GM19467 (cell line): ENCODE measurements around the gene TDRD9.

Source experiments
- ATAC-seq: cut with Tn5 transposase; IDR thresholded peaks from one replicate; pipeline ENCODE4 v1.9.1; 2021; ENCODE audit warnings: mild to moderate bottlenecking, moderate library complexity; ENCODE audit not compliant: unreplicated experiment

Gene TDRD9

GRCh38 chr14:104064003-104064402 is 135.7 kb downstream of the TDRD9 start:
- no peak for ATAC-seq

DNA sequence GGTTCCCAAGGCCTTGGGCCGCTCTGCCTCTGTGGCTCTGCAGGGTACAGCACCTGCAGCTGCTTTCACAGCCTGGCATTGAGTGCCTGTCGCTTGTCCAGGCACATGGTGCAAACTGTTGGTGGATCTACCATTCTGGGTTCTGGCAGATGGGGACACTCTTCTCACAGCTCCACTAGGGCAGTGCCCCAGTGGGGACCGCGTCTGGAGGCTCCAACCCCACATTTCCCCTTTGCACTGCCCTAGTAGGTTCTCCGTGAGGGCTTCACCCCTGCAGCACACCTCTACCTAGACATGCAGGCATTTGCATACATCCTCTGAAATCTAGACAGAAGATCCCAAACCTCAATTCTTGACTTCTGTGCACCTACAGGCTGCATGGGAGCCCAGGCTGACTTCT is 138.0 kb downstream of the TDRD9 start:
- no peak for ATAC-seq

GRCh38 chr14:104066719-104067295 is 138.6 kb downstream of the TDRD9 start:
- no peak for ATAC-seq

DNA sequence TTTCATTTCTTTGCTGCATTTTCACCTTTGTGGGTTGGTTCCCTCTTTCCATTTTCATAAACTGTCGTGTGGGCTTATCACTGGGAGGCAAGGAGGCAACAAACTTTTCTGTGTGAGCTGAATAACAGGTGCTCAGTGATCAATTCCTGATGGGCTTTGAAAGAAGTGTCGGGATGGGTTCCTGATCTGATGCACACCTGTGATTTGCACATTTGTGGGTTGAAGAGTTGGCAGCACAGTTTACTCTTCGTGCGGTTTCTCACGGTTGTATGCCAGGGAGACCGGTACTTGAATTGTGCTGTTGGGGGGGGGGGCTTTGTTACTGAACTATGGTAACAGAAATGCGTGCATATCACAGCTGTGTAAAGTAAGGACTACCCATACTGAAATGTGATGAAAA is 141.3 kb downstream of the TDRD9 start:
- ATAC-seq: no peak

GRCh38 chr14:104072586-104072985 is 144.3 kb downstream of the TDRD9 start:
- ATAC-seq: no peak

GRCh38 chr14:104073764-104074163 is 145.5 kb downstream of the TDRD9 start:
- ATAC-seq: no peak

GRCh38 chr14:104075530-104076151 is 147.4 kb downstream of the TDRD9 start:
- ATAC-seq: no peak

GRCh38 chr14:104076743-104077142 is 148.5 kb downstream of the TDRD9 start:
- ATAC-seq: no peak

- peak; percentile 84 for ATAC-seq
These were observed 149.8 kb downstream of the TDRD9 start for GRCh38 chr14:104078031-104078455.

GRCh38 chr14:104080376-104081260 is 152.4 kb downstream of the TDRD9 start:
- no peak for ATAC-seq

DNA sequence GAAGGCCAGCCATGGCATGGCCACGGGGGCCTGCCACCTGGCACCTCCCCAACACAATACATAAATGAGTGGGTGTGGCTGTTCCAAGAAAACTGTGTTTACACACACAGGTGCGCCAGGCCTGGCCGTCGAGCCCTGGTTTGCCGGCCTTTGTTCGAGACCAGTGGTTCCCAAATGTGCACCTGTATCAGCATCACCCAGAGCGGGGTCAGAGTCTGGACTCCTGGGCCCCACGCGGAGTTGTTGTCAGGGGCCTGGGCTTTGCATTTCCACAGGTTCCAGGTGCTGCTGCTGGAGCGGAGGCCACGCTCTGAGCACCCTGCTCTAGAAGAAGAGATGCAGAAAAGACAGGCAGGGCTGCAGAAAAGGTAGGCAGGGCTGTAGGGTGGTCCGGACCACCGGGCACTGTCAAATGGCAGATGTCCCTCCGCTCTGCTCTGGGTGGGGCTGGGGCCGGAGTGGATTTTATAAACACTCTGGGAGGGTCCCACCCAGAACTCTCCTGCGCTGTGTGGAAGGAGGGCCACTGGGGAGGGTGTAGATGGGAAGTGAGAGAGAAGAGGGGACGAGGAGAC is 153.1 kb downstream of the TDRD9 start:
- ATAC-seq: no peak

- no peak for ATAC-seq
These were observed 153.8 kb downstream of the TDRD9 start for GRCh38 chr14:104081951-104082464.

DNA sequence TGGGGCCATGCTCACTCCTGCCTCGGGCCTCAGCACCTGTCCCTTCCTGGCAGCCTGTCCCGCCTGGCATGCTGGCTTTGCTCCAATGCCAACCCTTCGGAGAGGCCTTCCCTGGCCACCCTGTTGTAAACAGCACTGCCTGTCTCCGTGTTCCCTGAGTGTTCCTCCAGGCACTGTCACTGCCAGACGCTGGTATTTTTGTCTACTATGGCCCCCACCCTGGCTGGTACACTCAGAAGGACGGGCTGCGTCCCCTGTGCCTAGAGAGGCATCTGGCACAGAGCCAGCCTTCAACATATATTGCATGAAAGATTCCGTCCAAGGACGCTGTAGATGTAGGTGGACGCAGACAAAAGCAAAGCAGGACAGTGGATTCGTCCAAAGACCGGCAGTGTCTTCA is 154.6 kb downstream of the TDRD9 start:
- no peak for ATAC-seq

DNA sequence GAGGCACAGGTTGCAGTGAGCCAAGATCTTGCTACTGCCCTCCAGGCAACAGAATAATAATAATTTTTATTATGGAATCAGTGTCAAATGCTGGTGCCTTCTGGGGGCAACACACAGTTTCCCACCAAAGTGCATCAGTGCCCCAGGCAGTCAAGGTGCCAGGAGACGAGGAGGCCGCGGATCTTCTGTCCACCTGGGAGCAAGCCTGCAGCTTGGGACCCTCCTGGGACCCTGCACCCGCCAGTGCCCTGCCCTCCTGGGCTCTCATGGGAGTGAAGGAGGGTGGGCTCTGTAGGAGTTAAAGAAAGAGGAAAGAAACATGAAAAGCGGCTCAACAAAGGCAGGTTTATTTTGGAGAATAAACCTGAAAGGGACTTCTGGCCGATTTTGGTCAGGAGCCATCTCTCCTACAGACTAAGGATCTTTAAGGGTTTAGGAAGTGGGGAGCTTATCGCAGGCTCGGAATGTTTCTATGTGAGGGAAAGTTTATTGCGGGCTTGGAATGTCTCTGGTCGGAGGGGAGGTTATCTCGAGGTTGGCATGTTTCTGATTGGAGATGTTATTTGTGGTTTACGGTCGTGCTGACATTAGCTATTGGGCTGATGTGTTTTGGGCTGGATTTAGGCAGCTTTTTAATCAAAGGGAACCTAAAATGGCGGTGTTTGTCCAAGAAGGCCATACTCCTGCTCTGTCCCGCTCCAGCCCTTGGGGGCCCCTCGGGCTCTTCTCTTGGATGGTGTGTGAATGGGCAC is 156.2 kb downstream of the TDRD9 start:
- ATAC-seq: no peak

- ATAC-seq: no peak
These were observed 157.0 kb downstream of the TDRD9 start, which contains the start of gene ASPG for GRCh38 chr14:104085032-104085888. TSS of gene ASPG (plus strand) at chr14:104085700. CDS start at chr14:104085771, 71 bp downstream.

DNA sequence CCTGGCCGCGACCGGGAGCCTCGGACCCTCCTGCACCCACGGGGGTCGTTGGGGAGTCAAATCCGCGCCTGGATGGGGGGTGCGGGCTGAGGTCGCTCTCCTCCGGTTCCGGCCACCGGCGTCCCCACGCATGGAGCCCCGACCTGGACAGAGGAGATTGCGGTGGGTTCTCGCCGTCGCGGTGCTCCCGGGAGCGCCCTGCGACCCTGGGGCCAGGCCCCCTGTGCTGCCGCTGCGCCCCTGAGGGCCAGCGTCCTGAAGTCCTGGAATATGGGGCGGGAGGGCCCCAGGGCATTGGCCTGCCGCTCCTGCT is 157.6 kb downstream of the TDRD9 start:
- no peak for ATAC-seq

DNA sequence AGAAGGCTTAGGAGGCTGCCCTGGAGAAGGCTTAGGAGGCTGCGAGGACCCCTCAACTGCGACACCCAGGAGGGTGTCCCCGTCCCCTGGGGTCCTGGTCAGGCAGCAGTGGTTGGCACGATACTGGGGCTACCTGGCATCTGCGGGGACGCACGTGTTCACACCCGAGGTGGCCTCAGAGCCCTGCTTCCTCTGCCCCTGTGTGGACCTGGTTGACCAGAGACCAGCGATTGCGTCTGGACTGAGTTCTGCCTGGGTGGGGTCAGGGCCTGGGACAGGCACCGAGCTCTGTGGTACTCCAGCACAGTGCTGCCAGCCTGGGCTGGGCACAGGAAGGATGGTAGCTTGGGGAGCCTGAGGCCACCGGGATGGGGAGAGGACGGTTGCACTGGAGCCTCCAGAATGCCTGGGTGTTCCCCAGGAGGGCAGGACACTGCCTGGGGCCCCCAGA is 158.0 kb downstream of the TDRD9 start:
- ATAC-seq: no peak

DNA sequence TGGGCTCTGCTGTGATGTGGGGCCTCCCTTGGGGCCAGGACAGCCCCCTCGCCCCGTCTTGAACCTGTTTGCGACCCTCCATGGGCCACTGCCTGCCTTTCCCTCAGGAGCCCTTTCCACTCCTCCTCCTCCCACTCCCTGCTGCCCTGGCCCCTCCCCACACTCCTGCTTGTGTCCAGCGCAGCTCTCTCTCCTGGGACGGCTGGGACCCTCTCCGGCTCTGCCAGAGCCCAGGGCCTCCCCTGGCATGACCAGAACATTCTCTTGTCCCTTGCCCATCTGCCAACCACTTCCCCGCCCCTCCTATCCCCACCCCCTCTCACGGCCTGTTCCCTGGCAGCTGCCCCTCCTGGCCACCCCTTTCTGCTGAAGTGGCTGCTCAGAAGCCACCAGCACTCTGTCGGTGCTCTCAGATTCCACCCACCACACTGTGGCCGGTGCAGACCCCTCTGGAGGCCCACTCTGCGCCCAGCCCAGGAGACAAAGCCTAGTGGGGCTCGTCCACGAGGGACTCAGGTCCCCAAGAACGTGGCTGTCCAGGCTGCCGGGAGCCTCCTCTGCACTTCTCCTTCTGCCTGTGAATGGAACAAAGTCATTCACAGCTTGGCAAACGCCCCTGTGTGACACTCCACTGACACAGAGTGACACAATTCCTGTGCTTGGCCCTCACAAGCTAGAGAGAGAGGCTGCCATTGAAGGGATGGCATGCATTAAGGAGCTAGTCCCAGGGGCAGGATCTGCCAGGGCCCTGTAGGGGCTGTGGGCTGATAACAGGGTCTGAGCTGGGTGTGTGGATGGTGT is 158.6 kb downstream of the TDRD9 start:
- ATAC-seq: no peak

DNA sequence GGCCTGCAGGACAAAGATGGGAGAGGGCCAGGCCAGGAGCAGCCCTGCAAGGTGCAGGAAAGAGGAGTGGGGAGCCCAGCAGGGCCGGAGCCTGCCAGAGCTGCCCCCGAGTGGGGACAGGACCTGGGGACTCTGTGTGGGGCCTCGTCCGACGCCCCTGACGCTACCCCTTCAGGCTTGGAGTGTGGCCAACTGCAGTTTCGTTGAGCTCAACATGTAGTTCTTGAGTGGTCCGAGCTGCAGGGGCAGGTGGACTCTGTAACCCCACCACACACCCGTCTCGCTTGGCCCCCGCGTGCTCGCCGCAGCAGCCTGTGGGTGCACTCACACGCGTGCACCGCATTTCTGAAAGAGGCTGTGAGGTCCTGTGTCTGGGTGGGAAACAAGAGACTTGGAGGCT is 159.2 kb downstream of the TDRD9 start:
- ATAC-seq: no peak
